NCI-H2107 treated with DMSO at 0.1 percent for 48 hours (cell line): ENCODE data around the gene TRPM6.

Experiments
- DNase-seq: peaks from one replicate; lab custom pipeline; 2025; ENCODE audit not compliant: unreplicated experiment; lab: John Stamatoyannopoulos, UW

TRPM6 gene

GRCh38 chr9:74721696-74722660 is 165.7 kb downstream of the TRPM6 start:
- no peak for DNase-seq

GRCh38 chr9:74719306-74719705 is 168.4 kb downstream of the TRPM6 start:
- no peak for DNase-seq

- no peak for DNase-seq
Measured at GRCh38 chr9:74718709-74719108, 169.0 kb downstream of the TRPM6 start.

- DNase-seq = no peak
Measured at GRCh38 chr9:74711341-74711740, 176.4 kb downstream of the TRPM6 start.

- DNase-seq = no peak
Measured at GRCh38 chr9:74697535-74697934, 190.2 kb downstream of the TRPM6 start.

- no peak for DNase-seq
Measured at GRCh38 chr9:74696520-74696919, 191.2 kb downstream of the TRPM6 start.

- DNase-seq = no peak
Measured at GRCh38 chr9:74691058-74691457, 196.7 kb downstream of the TRPM6 start.

- DNase-seq = no peak
Measured at GRCh38 chr9:74683322-74683721, 204.4 kb downstream of the TRPM6 start.

- DNase-seq = no peak
Measured at GRCh38 chr9:74681906-74682305, 205.8 kb downstream of the TRPM6 start.

GRCh38 chr9:74674077-74674476 is 213.6 kb downstream of the TRPM6 start:
- no peak for DNase-seq
